ENCODE data around the gene SPPL3.
"Not testable (repeated sequence)": the region's sequence is repeated elsewhere in the genome, so short reads cannot be mapped to it uniquely, and the experiment has no call there.

SPPL3 gene

GRCh38 chr12:120739821-120740613, 164.1 kb downstream of the SPPL3 start:
- DNase-seq = no peak

GRCh38 chr12:120739031-120739762, 165.0 kb downstream of the SPPL3 start:
- DNase-seq = no peak

GRCh38 chr12:120738252-120739030, 165.7 kb downstream of the SPPL3 start:
- DNase-seq = no peak

GRCh38 chr12:120737557-120738251, 166.5 kb downstream of the SPPL3 start:
- DNase-seq = no peak

GRCh38 chr12:120736404-120737331, 167.5 kb downstream of the SPPL3 start:
- DNase-seq = no peak

- DNase-seq = no peak
These were observed 169.0 kb downstream of the SPPL3 start for GRCh38 chr12:120735181-120735580.

GRCh38 chr12:120734210-120734609, 169.9 kb downstream of the SPPL3 start:
- DNase-seq = no peak

- no peak for DNase-seq
These were observed 170.6 kb downstream of the SPPL3 start for GRCh38 chr12:120733574-120733973.

- DNase-seq = not testable (repeated sequence)
These were observed 172.0 kb downstream of the SPPL3 start for GRCh38 chr12:120732198-120732597.

GRCh38 chr12:120726961-120727360, 177.2 kb downstream of the SPPL3 start:
- DNase-seq = no peak

- no peak for DNase-seq
These were observed 177.7 kb downstream of the SPPL3 start for GRCh38 chr12:120726510-120726793.

GRCh38 chr12:120725659-120726509, 178.3 kb downstream of the SPPL3 start, which contains the start of gene ACADS:
ACADS (plus strand) TSS chr12:120725826; CDS start chr12:120725886, 60 bp downstream.
- DNase-seq = peak; percentile 82

GRCh38 chr12:120725151-120725658, 179.0 kb downstream of the SPPL3 start:
- DNase-seq = no peak

- DNase-seq = no peak
These were observed 179.4 kb downstream of the SPPL3 start for GRCh38 chr12:120724720-120725119.

- no peak for DNase-seq
These were observed 181.4 kb downstream of the SPPL3 start for GRCh38 chr12:120722784-120723183.

- no peak for DNase-seq
These were observed 182.3 kb downstream of the SPPL3 start for GRCh38 chr12:120721866-120722265.

GRCh38 chr12:120720987-120721801, 183.0 kb downstream of the SPPL3 start:
- no peak for DNase-seq

GRCh38 chr12:120720234-120720986, 183.7 kb downstream of the SPPL3 start:
- DNase-seq = no peak

All from COR-L47 (cell line).